HG03045 (cell line): ENCODE data around the gene YTHDC2.
A peak's percentile ranks its signal among the peaks of the same experiment; 100 is the strongest.
"Not testable (repeated sequence)": the region's sequence is repeated elsewhere in the genome, so short reads cannot be mapped to it uniquely, and the experiment has no call there.

Source experiments
- ATAC-seq: cut with Tn5 transposase; IDR thresholded peaks from one replicate; pipeline ENCODE4 v1.9.1; 2021; ENCODE audit warnings: mild to moderate bottlenecking, moderate library complexity; ENCODE audit not compliant: unreplicated experiment

The YTHDC2 gene

DNA sequence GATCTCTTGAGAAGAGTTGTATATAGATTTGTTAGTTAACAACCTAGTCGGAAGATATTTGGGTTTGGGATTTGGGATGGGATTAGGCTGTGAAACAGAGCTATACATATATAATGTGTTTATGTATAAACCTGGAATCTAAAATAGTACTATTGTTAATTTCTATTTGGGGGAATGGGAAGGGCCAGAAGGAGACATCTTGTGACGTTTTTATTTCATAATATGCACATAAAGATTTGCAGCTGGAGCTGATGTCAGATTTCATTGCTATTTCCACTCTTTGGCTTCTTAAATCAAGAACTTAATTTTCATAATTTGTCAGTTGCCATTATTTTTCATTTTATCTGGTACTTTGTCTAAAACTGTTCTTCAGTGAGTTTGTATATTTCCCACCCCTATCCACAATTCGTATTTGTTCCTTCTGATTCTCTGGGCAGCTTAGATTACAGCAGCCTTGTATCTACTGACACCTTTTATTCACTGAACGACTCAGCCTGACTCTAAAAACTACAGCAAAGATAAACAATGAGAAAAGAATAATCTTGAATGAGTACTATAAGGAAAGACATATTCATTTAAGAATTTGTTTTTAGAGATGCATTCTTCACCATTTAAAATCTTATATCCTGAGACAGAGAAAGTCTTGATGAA is 86.9 kb downstream of the YTHDC2 start:
- ATAC-seq: no peak

GRCh38 chr5:113601423-113601822 is 87.9 kb downstream of the YTHDC2 start:
- ATAC-seq: no peak

DNA sequence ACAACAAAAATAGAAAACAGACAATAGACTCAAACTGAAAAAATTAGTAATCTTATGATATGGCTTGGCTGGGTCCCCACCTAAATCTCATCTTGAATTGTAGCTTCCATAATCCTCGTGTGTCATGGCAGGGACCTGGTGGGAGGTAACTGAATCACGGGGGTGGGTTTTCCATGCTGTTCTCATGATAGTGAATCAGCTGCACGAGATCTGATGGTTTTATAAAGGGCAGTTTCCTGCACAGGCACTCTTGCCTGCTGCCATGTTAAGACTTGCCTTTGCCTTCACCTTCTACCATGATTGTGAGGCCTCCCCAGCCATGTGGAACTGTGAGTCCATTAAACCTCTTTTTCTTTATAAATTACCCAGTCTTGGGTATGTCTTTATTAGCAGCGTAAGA is 89.8 kb downstream of the YTHDC2 start:
- ATAC-seq: not testable (repeated sequence)

GRCh38 chr5:113606298-113607134 is 93.0 kb downstream of the YTHDC2 start:
- peak; percentile 89 for ATAC-seq

DNA sequence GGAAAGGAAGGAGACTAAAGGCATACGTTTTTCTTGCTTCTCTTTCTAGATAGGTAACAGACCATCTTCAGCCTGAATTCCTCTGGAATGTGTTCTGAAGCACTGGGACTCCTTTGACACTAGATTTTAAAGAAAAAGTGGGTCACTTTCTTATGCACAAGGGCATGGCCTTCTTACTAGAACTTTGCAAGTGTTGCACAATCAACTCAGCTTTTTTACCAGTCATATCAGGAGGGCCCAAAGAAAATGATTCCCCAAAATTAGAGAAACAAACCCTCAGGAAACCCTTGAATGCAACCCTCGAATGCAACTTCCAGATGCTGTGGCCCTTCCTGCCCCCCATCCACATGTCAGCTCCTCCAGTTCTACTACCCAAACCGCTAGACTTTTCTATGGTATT is 93.9 kb downstream of the YTHDC2 start:
- no peak for ATAC-seq

GRCh38 chr5:113608113-113608596 is 94.7 kb downstream of the YTHDC2 start:
- ATAC-seq: no peak

- ATAC-seq: peak; percentile 61
These were observed 98.6 kb downstream of the YTHDC2 start for GRCh38 chr5:113612060-113612496.

DNA sequence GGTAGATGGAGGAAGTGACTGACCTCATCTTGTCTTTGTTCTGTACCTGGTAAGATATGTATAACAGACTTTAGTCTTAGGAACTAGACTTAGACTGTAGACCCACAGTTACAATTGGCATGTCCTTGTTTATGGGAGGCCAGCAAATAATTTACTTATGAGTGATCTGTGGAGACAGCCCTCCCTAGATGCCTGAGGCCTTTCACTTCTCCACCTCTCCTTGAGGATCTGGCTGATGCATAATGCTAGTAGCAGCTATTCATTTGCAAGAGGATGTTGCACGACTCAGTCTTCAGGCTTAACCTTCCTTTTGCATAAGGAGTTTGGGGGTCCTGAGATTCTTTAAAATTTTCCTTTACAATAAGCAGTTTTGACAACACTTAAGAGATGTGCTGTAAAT is 100.7 kb downstream of the YTHDC2 start:
- no peak for ATAC-seq

- ATAC-seq: no peak
These were observed 102.2 kb downstream of the YTHDC2 start for GRCh38 chr5:113615708-113616107.

DNA sequence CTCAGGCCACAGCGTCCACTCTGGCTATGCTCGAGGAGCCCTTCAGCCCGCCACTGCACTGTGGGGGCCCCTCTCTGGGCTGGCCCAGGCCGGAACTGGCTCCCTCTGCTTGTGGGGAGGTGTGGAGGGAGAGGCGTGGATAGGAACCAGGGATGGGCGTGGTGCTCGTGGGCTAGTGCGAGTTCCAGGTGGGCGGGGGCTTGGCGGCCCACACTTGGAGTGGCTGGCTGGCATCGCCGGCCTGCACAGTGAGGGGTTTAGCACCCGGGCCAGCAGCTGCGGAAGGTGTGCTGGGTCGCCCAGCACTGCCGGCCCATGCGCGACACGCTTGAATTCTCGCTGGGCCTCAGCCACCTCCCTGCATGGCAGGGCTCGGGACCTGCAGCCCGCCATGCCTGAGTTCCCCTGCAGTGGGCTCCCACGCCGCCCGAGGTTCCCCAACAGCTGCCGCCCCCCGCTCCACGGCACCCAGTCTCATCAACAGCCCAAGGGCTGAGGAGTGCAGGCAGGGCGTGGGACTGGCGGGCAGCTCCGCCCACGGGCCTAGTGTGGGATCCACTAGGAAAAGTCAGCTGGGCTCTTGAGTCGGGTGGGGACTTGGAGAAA is 103.8 kb downstream of the YTHDC2 start:
- no peak for ATAC-seq

DNA sequence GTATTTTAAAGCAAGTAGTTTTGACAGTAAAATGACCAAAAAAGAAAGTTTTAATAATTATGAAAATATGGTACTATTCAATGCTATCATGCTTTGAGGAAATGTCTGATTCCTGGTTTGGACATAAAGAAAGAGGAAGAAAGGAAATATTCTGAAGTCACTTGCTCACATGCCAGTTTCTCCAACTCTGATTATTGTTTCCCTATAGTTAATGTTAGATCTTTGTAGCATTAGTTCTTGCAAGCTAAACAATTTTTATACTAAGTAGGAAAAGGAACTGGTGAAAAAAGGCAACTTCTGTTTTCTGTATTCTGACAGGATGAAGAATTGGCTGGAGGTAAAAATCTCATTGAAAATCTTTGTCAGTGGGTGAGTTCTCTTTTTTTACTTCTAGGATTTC is 119.5 kb downstream of the YTHDC2 start:
- ATAC-seq: no peak

- no peak for ATAC-seq
These were observed 121.5 kb downstream of the YTHDC2 start for GRCh38 chr5:113634957-113635356.

GRCh38 chr5:113641715-113642114 is 128.2 kb downstream of the YTHDC2 start:
- ATAC-seq: no peak
